Cortex of kidney (tissue), 1 donor: ENCODE measurements around the gene ROR2.

Experiments
- DNase-seq: peaks from one replicate; lab custom pipeline; 2025; lab: John Stamatoyannopoulos, UW

Gene ROR2

DNA sequence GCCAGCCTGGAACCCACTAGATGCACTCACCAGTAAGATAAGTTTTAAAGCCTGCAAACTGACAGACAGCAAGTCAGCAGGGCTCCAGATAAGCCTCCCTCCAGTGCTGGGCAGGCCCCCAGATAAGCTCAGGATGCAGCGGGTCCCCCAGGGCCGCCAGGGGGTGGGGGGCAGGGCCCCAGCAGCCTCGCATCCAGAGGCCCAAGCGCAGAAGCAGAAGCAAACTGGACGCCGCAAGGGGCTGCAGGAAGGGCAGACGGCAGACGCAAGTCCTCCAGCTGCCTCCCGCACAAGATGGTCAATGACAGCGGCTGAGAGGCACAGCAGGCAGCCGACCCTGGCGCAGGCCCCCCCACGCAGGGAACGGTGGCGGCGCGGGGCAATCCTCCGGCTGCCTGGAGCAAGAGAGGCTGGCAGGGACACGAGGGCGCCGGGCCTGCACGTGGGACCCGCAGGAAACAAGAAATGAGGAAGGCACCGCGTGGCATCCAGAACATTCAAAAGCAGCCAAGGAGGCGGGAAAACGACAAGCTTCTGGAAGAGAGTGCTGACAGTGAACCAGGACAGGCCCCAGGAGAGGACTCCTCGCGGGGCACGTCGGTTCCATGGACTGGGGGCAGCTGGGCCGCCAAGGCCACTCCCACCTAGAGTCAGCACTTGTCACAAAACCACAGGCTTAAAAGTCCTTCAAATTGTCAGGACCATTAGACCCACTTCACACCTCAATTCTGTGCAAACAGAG, 49.8 kb downstream of the ROR2 start:
- DNase-seq: no peak

DNA sequence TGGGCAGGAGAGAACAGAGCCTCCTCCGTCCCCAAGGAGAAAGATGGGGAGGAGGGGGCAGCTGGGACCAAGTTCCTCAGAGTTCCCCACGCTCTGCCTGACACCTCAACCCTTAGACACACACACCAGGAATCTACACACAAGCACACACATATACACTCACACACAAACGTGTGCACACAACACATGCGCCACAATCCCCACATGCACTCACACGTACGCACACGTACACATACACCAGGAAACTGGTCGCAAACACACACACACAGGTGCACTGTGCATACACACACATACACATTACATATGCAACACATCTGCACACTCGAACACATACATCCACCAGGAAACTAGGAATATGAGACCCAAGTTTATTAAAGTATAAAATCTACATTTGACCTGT, 50.4 kb downstream of the ROR2 start:
- no peak for DNase-seq

DNA sequence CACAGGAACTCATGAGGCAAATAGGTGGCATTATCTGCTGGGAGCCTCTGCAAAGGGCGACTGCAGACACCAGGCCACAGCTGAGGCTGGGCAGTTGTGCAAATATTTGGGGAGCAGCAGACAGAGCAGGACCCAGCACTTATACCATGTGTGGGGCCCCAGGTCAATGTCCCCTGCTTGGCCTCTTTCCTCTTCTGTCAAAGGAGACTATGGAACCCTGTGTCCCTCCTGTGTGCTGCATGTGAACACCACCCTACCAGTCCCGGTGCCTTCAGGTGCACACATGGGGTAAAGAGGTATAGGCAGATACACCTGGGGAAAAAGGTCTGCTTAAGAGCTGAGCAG, 50.8 kb downstream of the ROR2 start:
- no peak for DNase-seq

DNA sequence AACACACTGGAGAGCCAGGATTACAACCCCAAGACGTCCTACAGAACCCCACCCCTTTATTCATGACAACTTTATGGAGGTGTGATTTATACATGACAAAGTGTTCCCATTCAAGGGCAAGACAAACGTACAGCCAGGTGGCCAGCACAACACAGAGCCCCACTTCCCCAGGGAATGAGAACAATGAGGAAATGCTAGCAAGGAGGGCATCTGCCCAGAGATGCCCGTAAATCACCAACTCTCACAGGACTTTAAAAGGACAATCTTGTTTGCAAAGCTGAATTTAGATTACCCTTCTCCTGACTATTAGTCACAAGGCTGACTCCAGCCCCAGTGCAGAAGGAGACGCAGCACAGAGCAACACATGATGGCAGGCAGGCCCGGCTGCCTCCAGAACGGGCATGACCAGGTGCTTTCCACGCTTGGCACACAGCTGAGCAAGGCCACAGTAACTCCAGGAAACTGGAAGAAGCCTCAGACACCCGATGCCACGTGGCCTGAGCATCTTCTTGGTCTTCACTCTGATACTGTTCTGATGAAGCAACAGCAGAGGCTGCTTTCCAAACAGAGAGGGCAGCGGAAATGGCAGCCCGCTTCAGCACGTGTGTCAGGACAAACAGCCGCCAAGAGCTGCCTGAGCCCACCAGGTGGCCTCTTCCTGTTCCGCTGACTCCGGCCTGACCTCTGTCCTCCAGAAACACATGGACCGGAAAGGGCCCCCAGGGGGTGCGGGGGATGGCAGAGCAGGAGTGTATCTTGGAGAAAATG, 51.4 kb downstream of the ROR2 start:
- no peak for DNase-seq

DNA sequence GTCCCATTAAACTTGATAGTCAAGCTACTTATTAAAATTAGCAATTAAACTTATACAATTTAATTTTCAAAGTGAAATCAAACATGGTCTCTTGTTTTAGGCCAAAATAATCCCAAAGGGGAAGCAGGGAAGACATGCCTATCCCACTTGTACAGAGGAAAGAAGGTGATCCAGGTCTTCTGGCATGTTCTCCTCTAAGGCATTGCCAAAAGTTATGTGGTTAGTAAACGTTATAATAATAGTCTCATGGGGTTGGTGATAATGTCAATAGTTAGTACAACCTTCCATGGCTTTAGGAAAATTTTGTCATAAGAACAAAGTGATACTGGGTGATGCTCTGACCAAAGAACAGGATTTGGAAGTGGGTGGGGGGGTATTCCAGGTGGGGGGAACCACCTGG, 52.8 kb downstream of the ROR2 start:
- DNase-seq: no peak

DNA sequence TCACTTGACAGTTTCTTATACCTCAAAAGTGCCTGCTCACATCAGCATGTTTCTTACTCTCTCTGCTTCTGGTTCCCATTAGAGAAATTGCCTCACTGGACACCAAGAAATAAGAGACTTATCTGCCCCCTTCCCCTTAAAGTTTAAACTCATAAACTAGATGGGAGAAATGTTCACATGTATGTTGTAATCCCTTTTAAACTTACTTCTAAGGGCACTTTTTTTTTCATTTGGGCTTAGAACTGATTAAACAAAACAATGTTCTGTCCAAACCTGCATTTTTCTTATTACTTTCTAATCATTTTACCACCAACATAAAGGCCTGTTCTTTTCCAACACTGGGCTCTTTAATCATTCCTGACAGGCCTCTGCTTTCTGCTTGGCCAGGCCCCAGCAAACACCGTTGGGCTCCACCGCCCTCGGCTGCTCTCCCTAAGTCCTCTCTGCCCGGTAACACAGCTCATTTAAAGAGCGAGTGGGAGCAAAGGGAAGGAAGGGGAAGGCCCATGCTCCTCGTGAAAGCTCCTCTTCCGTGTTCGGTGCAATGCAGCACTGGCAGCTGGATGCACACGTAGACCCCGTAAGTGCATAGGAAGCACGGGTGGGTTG, 53.4 kb downstream of the ROR2 start:
- no peak for DNase-seq

DNA sequence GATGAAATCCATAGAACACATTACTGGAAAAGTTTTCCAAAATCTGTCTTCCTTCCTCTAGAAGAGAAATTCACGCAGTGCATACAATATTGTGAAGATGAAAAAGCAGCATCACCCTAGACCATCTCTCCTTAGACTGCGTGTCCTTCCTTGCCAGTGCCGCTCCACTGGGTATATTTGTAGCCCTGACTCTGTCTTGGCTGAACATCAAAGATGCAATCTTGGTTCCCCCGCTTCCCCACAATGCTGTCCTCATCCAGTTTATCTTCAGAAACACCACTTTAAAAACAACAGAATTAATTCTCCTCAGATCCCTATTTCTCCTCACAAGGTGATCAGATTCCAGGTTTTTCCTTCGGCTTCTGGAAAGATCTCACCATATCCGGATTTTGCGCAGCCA, 53.9 kb downstream of the ROR2 start:
- DNase-seq: no peak

DNA sequence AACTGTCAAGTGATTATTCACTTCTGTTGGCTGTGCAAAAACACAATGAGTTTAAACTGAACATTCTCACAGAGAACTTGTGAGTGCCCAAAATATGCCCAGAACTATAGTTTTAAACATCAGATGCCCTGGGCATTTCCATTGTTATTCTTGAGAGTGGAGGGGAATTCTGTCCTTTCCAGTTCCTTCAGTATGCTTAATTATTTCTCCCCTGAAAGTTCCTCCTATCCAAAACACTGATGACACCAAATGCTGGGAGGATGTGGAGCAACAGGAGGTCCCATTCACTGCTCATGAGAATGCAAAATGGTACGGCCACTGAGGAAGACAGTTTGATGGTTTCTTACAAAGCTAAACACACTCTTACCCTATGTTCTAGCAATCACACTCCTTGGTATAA, 55.5 kb downstream of the ROR2 start:
- no peak for DNase-seq

DNA sequence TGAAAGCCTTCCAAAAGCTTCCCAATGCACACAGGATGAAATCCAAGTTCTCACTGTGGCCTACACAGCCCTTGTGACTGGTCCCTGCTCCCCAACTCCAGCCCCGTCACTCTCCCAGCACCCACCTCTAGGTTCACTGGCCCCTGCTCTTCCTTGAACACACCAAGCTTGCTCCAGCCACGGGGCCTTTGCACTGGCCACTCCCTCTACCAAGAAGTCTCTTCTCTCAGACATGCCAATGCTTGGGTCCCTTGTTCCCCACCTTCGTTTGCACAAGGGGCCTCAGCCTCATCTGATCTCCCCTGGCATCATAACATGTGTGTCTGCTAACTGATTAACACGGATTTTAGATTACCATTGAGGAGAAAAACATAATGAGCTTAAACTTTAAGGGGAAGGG, 56.0 kb downstream of the ROR2 start:
- DNase-seq: no peak

DNA sequence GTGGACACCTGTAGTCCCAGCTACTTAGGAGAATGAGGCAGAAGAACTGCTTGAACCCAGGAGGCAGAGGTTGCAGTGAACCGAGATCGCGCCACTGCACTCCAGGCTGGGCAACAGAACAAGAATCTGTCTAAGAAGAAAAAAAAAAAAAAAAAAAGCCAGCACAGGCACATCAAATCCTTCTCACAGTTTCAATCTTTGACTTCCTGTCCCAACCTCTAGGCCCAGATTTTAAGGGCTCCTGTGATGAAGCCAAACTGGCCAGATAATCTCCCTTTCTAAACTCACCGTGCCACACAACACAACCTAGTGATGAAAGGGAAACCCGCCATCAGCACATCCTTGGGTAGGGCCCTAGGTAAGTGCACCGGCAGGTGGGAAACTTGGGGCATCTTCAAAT, 58.1 kb downstream of the ROR2 start:
- no peak for DNase-seq

DNA sequence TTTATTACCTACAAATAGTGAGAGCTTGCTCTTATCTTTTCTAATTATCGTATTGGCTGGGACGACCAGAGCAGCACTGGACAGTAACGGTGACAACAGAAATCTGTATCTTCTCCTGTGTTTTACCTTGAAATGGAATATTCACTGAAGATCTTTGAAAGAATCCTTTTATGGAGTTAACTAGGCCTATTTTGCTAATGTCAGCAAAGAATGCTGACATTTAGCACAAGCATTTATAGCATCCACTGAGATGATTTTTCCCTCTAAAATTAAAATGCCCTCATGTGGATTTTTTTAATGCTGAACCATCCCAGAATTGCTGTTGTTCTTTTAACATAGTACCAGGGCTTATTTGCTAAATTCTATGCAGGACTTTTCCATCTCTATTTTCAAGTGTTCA, 59.4 kb downstream of the ROR2 start:
- DNase-seq: no peak

DNA sequence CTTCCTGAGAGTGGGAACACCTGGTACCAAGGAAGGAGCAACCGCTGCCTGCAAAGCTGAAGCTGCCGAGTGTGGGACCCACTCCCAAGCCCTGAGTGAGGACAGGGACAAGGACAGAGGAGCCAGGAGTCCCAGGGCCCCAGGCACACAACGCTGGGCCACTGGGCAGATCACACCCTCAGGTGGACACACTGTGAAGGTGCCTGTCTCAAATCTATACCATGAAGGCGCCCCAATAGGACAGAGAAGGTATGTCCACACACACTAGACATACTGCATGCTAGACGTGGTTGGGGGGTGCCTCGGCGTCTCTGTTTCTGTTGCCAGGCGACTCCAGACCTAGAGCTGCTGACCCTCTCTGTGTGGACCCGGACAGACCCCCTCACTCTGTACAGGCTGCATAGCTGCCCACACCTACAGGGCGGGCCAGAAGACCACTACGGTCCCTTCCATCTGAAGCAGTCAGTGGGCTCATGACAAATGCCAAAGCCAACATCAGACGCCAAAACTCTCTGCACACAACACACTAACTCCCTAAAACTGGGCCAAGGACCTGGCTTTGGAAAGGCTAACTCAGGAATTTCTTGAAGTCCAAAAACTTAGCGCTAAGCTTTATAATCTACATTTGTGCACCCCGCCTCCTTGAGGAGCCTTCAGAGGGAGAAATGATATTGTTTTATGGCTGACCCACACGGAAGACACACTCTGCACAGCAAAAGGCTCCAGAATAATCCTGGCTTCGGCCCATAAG, 60.7 kb downstream of the ROR2 start:
- no peak for DNase-seq

DNA sequence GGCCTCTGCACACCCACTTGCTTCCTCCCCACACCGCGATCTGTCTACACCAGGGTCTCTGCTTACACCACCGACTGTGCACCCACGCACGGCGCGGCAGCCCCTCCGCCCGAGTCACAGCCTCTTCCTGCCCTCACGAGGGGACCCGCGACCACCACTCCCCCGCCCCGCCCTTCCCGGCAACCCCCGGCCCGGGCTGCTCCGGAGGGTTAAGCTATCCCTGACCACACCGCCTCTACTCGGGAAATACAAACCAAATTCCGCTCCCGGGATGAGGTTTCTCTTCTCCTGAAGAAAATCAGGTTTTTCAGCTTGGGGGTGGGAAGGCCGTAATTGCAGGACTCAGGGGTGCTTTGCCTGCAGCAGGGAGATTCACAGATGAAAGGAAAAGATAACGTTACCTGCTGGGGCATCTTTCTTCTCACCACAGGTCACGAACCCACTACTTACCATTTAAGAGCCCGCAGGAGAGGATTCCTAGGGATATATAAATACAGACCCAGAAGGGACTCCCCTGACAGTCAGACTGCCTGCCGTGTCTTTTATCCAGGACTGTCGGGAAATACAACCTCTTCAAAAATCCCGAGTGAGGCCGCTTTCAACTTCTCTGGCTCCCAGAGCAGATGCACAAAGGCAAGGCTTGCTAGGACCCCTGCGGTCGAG, 63.5 kb downstream of the ROR2 start:
- DNase-seq: no peak

DNA sequence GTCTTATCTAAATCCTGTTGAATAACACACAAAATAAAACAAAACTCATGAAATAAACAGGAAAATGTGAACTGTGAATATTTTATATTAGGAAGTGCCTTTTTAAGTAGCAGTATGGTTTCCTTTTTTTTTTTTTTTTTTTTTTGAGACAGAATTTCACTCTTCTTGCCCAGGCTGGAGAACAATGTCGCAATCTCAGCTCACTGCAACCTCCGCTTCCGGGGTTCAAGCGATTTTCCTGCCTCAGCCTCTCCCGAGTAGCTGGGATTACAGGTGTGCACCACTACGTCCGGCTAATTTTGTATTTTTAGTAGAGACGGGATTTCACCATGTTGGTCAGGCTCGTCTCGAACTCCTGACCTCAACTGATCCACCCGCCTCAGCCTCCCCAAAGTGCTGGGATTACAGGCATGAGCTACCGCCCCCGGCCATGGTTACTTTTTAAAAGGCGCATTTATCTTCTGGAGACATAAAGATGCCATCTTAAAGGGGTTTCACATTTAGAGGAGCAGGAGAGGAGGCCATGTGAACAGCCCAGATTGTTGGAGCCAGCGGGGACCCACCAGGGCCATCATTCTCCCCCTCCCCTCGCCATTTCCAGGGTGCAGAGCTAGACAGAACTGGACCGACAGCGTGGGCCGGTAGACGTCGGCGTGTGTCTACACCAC, 64.1 kb downstream of the ROR2 start:
- DNase-seq: no peak

DNA sequence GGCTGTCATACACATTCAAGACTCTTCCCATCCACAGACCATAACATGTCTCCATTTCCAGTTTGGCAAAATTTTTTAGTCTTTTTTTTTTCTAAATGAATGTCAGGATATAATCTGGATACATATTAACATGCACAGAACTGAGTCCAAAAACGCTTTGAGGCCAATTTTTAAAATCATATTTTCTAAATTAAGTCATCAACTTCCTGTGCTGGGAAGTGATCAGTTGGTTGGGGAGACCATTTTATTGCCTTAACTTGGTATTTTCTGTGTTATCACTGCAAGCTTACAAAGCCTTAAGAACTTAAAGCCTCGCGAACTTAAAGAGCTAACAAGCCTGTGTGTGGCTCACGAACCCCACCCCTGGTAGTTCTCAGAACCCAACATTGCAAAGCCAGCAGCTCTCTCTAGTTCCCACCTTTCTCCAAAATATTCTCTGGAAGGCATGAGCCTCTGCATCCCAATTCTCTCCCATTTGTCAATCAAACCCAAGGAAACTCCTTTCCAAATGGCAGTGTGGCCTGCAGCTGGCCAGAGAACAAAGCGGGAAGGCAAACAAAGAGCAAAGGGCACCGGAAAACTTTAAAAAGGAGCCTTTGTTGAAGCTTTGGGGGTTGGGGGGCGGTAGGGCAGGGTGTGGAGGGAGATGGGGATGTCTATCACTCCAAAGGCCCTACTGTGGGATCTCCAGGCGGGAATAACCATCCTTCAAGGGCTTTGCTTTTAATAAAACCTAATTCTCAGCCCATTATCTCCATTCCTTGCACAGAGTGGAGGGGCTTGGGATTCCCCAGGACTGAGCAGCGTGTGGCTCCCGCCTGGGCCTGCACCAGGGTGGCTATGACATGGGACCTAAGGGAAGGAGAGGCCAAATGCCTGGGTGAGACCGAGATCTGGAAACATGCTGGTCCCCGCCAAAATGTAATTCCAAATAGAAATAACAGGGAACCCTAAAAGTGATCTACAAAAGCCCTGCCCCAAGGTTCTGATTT, 65.0 kb downstream of the ROR2 start:
- DNase-seq: no peak

DNA sequence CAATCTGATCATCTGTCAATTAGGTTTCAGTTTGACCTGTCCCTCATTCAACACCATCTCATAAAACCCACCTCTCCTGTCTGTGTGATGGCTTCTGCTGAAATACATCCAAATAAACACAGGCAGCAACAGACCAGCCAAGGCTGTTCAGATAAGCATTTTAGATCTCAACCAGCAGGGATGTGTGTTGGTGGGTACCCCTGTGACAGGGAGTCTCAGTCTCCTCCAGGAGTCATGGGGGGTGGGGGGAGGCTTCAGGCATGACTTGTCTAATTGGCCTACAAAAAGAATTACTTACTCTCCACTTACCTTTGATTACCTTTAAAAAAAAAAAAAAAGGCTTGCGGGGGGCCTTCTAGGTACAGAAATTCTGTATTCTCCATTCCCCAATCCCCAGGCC, 65.9 kb downstream of the ROR2 start:
- no peak for DNase-seq

DNA sequence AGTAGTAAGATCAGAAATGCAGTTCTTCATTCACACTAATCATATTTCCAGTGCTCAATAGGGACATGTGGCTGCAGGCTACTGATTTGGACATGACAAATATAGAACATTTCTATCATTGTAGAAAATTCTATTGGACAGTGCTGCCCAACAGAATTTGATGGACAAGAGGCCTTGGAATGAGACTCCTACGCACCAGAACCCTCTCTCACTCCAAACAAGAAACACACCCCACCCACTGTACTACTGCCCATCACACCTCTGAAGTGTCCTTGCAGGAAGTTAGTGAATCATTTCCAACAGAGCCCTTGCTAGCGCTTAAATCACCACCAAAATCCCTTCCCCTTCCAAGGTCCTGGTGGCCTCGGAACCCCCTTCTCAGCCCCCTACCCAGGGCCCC, 66.5 kb downstream of the ROR2 start:
- DNase-seq: no peak

DNA sequence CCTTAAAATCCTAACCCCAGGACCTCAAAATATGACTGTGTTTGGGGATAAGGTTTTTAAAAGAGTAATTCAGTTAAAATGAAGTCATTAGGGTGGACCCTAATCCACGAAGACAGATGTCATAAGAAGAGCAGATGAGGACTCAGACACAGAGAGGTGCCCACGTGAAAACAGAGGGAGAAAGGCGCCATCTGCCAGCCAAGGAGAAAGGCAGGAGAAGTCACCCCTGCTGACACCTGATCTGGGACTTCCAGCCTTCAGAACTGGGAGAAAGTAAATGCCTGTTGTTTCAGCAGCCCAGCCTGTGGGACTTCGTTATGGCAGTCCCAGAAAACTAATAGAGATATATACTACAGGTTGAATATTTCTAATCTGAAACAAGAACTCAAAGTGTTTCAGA, 67.4 kb downstream of the ROR2 start:
- DNase-seq: no peak

DNA sequence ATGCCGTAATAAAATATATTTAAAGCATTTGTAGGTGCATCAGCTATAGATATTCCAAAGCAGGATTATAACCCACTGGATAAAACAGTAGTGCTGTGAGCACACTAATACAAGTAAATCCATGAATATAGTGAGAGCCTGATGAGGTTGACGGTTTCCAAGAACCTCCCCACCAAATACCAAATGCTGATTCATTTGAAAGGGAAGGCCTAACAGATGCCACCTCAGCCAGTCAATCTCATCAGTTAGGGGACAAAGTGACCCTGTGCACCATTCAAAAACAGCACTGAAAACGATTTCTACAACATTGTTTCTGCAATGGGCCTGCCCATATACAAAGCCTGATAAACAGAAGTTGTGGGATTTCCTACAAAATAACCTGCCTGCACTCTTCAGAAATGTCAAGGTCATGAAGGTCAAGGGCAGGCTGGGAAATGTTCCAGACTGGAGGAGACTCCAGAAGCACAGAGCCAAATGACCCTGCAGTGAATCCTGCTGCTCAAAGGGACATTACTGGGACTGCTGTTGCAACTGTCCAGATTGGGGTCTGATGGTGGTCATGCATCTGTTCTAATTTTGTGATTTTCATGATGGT, 69.6 kb downstream of the ROR2 start:
- DNase-seq: no peak

DNA sequence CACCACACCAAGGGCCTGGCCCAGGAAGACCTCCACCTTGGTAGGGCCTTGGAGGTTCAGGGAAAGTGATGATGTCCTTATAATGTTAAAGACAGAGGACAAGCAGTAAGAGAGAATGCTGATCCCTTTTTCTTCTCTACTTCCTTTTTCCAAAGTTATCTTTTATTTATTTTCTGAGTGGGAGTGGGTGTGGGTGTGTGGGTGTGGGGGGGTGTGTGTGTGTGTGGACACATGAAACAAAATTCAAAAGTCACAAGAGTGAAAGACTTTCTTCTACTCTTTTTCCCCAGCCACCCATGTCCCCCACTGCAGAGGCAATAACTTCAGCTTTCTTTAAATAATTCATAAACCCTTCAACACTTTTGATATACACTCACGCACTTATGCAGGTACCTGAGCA, 70.8 kb downstream of the ROR2 start:
- no peak for DNase-seq
